Activated T-helper 9 cell treated with anti-CD3 and anti-CD28 coated beads, Interleukin-2, amount 50 U/mL, for 16 hours (primary cell): ENCODE results near the gene PFKP.
A peak's percentile ranks its signal among the peaks of the same experiment; 100 is the strongest.

Experiments
- DNase-seq: peaks from one replicate; pipeline ENCODE4 v3.0.0-alpha.2; 2020; ENCODE audit warnings: low read depth

Gene PFKP

GRCh38 chr10:3067118-3067858 is at the start of gene PFKP:
PFKP (plus strand) TSS chr10:3067548; CDS start chr10:3067596, 48 bp downstream.
- DNase-seq, result peak; percentile 63

- DNase-seq, result no peak
Observed at GRCh38 chr10:3018247-3018646, 49.1 kb upstream of the PFKP start.

- DNase-seq, result no peak
Observed at GRCh38 chr10:3020311-3020710, 47.0 kb upstream of the PFKP start.

- no peak for DNase-seq
Observed at GRCh38 chr10:3020881-3021280, 46.5 kb upstream of the PFKP start.

GRCh38 chr10:3022027-3022426 is 45.3 kb upstream of the PFKP start:
- DNase-seq, result no peak

GRCh38 chr10:3023892-3024291 is 43.5 kb upstream of the PFKP start:
- no peak for DNase-seq

GRCh38 chr10:3025026-3025683 is 42.2 kb upstream of the PFKP start:
- DNase-seq, result no peak

- DNase-seq, result no peak
Observed at GRCh38 chr10:3027866-3028265, 39.5 kb upstream of the PFKP start.

GRCh38 chr10:3028441-3028840 is 38.9 kb upstream of the PFKP start:
- no peak for DNase-seq

GRCh38 chr10:3030765-3031164 is 36.6 kb upstream of the PFKP start:
- no peak for DNase-seq

GRCh38 chr10:3031490-3031889 is 35.9 kb upstream of the PFKP start:
- no peak for DNase-seq

- DNase-seq, result no peak
Observed at GRCh38 chr10:3033925-3034324, 33.4 kb upstream of the PFKP start.

- no peak for DNase-seq
Observed at GRCh38 chr10:3034616-3035015, 32.7 kb upstream of the PFKP start.

GRCh38 chr10:3036155-3037021 is 31.0 kb upstream of the PFKP start:
- no peak for DNase-seq

- no peak for DNase-seq
Observed at GRCh38 chr10:3037182-3037581, 30.2 kb upstream of the PFKP start.

- DNase-seq, result no peak
Observed at GRCh38 chr10:3040069-3040468, 27.3 kb upstream of the PFKP start.

- DNase-seq, result no peak
Observed at GRCh38 chr10:3042589-3042988, 24.8 kb upstream of the PFKP start.

- peak; percentile 24 for DNase-seq
Observed at GRCh38 chr10:3043512-3044368, 23.6 kb upstream of the PFKP start.

- DNase-seq, result no peak
Observed at GRCh38 chr10:3045471-3046209, 21.7 kb upstream of the PFKP start.

GRCh38 chr10:3046210-3046779 is 21.1 kb upstream of the PFKP start:
- no peak for DNase-seq
